H9 (cell line): Measurements from ENCODE around the gene TCN2. TPM values are rescaled to one million over a fixed set of nuclear protein-coding genes. Genes with fewer than 3 reads are reported as not detected.

ENCODE experiments used
- DNase-seq: peaks from one replicate; pipeline ENCODE4 v3.0.0-alpha.2; 2017
- H2AFZ ChIP-seq: one replicate; pipeline ENCODE4 v1.6.1; 2013; ENCODE audit warnings: mild to moderate bottlenecking, low read length, control low read depth, moderate library complexity
- H2AK5ac ChIP-seq: 2 replicates; pipeline ENCODE4 v1.6.1; 2013; ENCODE audit warnings: low read length, control low read depth, mixed read lengths; ENCODE audit not compliant: insufficient read length
- H2BK120ac ChIP-seq: one replicate; pipeline ENCODE4 v1.6.1; 2013; ENCODE audit warnings: low read depth, mild to moderate bottlenecking, low read length, control low read depth, inconsistent platforms; ENCODE audit not compliant: poor library complexity, severe bottlenecking
- H2BK12ac ChIP-seq: 2 replicates; pipeline ENCODE4 v1.6.1; 2013; ENCODE audit warnings: low read length, control low read depth, mixed read lengths, low read depth; ENCODE audit not compliant: insufficient read length
- H2BK15ac ChIP-seq: 2 replicates; pipeline ENCODE4 v1.6.1; 2013; ENCODE audit warnings: low read depth, low read length, control low read depth
- H2BK20ac ChIP-seq: one replicate; pipeline ENCODE4 v1.6.1; 2013; ENCODE audit warnings: low read depth, mild to moderate bottlenecking, low read length, control low read depth, inconsistent platforms; ENCODE audit not compliant: poor library complexity, severe bottlenecking
- H2BK5ac ChIP-seq: 2 replicates; pipeline ENCODE4 v1.6.1; 2013; ENCODE audit warnings: low read length, control low read depth, mixed read lengths; ENCODE audit not compliant: insufficient read length
- H3K14ac ChIP-seq: 2 replicates; pipeline ENCODE4 v1.6.1; 2013; ENCODE audit warnings: low read length, control low read depth; ENCODE audit not compliant: insufficient read depth
- H3K18ac ChIP-seq: 2 replicates; pipeline ENCODE4 v1.6.1; 2013; ENCODE audit warnings: low read depth, mild to moderate bottlenecking, mixed read lengths, low read length, control low read depth; ENCODE audit not compliant: insufficient read length
- H3K23ac ChIP-seq: 2 replicates; pipeline ENCODE4 v1.6.1; 2013; ENCODE audit warnings: low read length, control low read depth, mixed read lengths, low read depth; ENCODE audit not compliant: insufficient read length
- H3K23me2 ChIP-seq: 2 replicates; pipeline ENCODE4 v1.6.1; 2013; ENCODE audit warnings: low read depth, mild to moderate bottlenecking, mixed read lengths, low read length, control low read depth; ENCODE audit not compliant: insufficient read length, poor library complexity, severe bottlenecking
- H3K27ac ChIP-seq: 2 replicates; pipeline ENCODE4 v1.5.1; 2013; ENCODE audit warnings: low read length, control low read depth, mixed read lengths, low read depth; ENCODE audit not compliant: insufficient read length
- H3K27me3 ChIP-seq: 2 replicates; pipeline ENCODE4 v1.6.1; 2013; ENCODE audit warnings: low read length, control low read depth, inconsistent platforms; ENCODE audit not compliant: insufficient read depth
- H3K4ac ChIP-seq: 2 replicates; pipeline ENCODE4 v1.6.1; 2013; ENCODE audit warnings: low read depth, mild to moderate bottlenecking, control low read depth, inconsistent platforms, low read length, moderate library complexity
- H3K4me1 ChIP-seq: 2 replicates; pipeline ENCODE4 v1.6.1; 2013; ENCODE audit warnings: low read length, control low read depth, inconsistent platforms; ENCODE audit not compliant: insufficient read depth
- H3K4me2 ChIP-seq: 2 replicates; pipeline ENCODE4 v1.6.1; 2013; ENCODE audit warnings: low read length, control low read depth, mixed read lengths; ENCODE audit not compliant: insufficient read length, insufficient read depth
- H3K56ac ChIP-seq: 2 replicates; pipeline ENCODE4 v1.6.1; 2013; ENCODE audit warnings: low read depth, mild to moderate bottlenecking, mixed read lengths, low read length, control low read depth; ENCODE audit not compliant: insufficient read length
- H3K79me1 ChIP-seq: 2 replicates; pipeline ENCODE4 v1.6.1; 2013; ENCODE audit warnings: low read depth, mild to moderate bottlenecking, moderate library complexity, low read length, control low read depth, inconsistent platforms; ENCODE audit not compliant: insufficient read depth, poor library complexity, severe bottlenecking
- H3K79me2 ChIP-seq: 2 replicates; pipeline ENCODE4 v1.6.1; 2013; ENCODE audit warnings: low read length, control low read depth, inconsistent platforms; ENCODE audit not compliant: insufficient read depth
- H3K9ac ChIP-seq: 2 replicates; pipeline ENCODE4 v1.6.1; 2013; ENCODE audit warnings: low read length, control low read depth, mixed read lengths; ENCODE audit not compliant: insufficient read length; ENCODE audit errors: extremely low read depth
- H3K9me3 ChIP-seq: one replicate; pipeline ENCODE4 v1.6.1; 2013; ENCODE audit warnings: low read depth, low read length, inconsistent platforms; ENCODE audit not compliant: control insufficient read depth
- H3T11ph ChIP-seq: one replicate; pipeline ENCODE4 v1.6.1; 2013; ENCODE audit warnings: mild to moderate bottlenecking, low read length, control low read depth, inconsistent platforms
- H4K20me1 ChIP-seq: one replicate; pipeline ENCODE4 v1.6.1; 2013; ENCODE audit not compliant: control insufficient read depth, insufficient read length, insufficient read depth
- H4K5ac ChIP-seq: 2 replicates; pipeline ENCODE4 v1.6.1; 2013; ENCODE audit warnings: low read depth, mild to moderate bottlenecking, mixed read lengths, low read length, control low read depth; ENCODE audit not compliant: insufficient read length
- H4K8ac ChIP-seq: replicated peaks from 2 replicates; pipeline ENCODE4 v1.6.1; 2013; ENCODE audit warnings: low read length, control low read depth, mixed read lengths, low read depth; ENCODE audit not compliant: insufficient read length
- H4K91ac ChIP-seq: 2 replicates; pipeline ENCODE4 v1.6.1; 2013; ENCODE audit warnings: low read depth, mild to moderate bottlenecking, moderate library complexity, mixed read lengths, low read length, control low read depth; ENCODE audit not compliant: insufficient read length
- H3K27ac Mint-ChIP-seq, 3 experiments: 2 replicates in 2 of 3; 3 replicates in 1 of 3; pipeline ENCODE4 v1.8.0; 2020 to 2021; ENCODE audit warnings: mixed read lengths in 3 of 3, mild to moderate bottlenecking in 1 of 3, moderate library complexity in 1 of 3
- H3K27me3 Mint-ChIP-seq: 2 replicates; pipeline ENCODE4 v1.8.0; 2021; ENCODE audit warnings: low read depth, mild to moderate bottlenecking, moderate library complexity, mixed read lengths
- H3K36me3 Mint-ChIP-seq, 3 experiments: 2 replicates in 2 of 3; 3 replicates in 1 of 3; pipeline ENCODE4 v1.8.0; 2020 to 2021; ENCODE audit warnings: low read depth in 3 of 3, mixed read lengths in 3 of 3; ENCODE audit not compliant: insufficient read depth in 1 of 3
- H3K4me1 Mint-ChIP-seq, 2 experiments: 2 replicates each; pipeline ENCODE4 v1.8.0; 2020; ENCODE audit warnings: mixed read lengths in 2 of 2
- H3K4me3 Mint-ChIP-seq, 2 experiments: 2 replicates in 1 of 2; 3 replicates in 1 of 2; pipeline ENCODE4 v1.8.0; 2020 to 2021; ENCODE audit warnings: mild to moderate bottlenecking in 2 of 2, mixed read lengths in 2 of 2, moderate library complexity in 1 of 2
- H3K9me3 Mint-ChIP-seq, 2 experiments: 2 replicates in 1 of 2; 3 replicates in 1 of 2; pipeline ENCODE4 v1.8.0; 2020; ENCODE audit warnings: mild to moderate bottlenecking in 2 of 2, mixed read lengths in 2 of 2, moderate library complexity in 1 of 2
- WGBS: extraction: QIAGEN DNeasy Blood & Tissue Kit; methylation state at CpG from one replicate; pipeline ENCODE4 v1.1.7; 2013; ENCODE audit warnings: missing lambda C conversion rate, low lambda C conversion rate, mixed read lengths; ENCODE audit not compliant: insufficient read length; ENCODE audit errors: extremely low coverage; 5-methylcytosine and 5-hydroxymethylcytosine counted together
- total RNA-seq: library from RNA; stranded (reverse); gene quantifications from 2 replicates; pipeline ENCODE4 v1.2.1, GENCODE V29; 2021
- TF ChIP-seq, protein P1 (sequence below): fragments of 200-600 bp; sonication (generic); conservative IDR thresholded peaks from 3 replicates; pipeline ENCODE4 v1.8.0; 2021; ENCODE audit warnings: antibody characterized with exemption, mild to moderate bottlenecking

The TCN2 gene
- total RNA-seq, 1 experiment from 2014 or later = 42.2 TPM

DNA sequence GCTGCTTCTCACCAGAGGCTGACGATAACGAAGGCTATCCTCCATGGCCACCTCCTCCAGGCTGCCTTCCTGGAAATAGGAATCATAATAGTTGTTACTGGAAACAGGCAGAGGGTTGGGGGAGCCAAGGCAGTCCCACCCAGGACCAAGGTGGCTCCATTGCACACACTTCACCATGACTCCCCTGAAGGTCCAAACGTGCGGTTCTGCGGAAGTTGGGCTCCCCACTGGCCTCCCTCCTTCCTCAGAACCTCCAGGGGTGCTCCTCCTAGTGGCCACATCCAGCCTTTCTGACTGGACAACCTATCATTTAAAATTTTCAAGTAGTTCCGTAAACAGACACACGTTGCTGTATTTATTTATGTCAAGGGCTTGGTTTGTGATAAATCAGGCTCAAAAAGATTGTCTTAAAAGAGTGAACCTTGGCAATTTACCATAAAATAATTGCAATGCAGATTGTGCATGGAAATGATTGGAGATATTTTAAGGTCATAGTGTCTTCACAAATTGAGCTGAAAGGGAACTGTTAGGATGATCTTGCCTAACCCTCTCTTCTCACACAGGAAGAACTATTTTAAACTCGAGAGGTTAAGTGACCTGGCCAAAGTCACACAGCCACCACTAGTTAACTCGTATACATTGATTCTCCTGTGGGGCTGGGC, 1.4 kb upstream of the TCN2 start:
- no peaks in the 10 kb centered on the region for H3K9me3 ChIP-seq
- peak overlapping the region; percentile 49 for H3K27ac ChIP-seq
- no peaks in the 10 kb centered on the region for H3K79me2 ChIP-seq
- H4K5ac ChIP-seq = no peak overlapping the region
- H3K79me1 ChIP-seq = peaks cover 4% of the 10 kb centered on the region
- no peak overlapping the region for H3K14ac ChIP-seq
- no peak overlapping the region for H2BK120ac ChIP-seq
- no peak overlapping the region for H3T11ph ChIP-seq
- H3K4me1 ChIP-seq = 0 out of 2 replicates have a peak, but pooled peaks cover 6% of the 10 kb centered on the region
- no peak overlapping the region for H2BK15ac ChIP-seq
- no peak overlapping the region for H3K4ac ChIP-seq
- peaks cover 6% of the 10 kb centered on the region for H3K23me2 ChIP-seq
- Mint-ChIP-seq H3K36me3 (peaks cover 5 to 13% (median 12%) of the 10 kb centered on the region in 3 experiments; a peak in 5 of 7 replicates), H3K4me1 (peaks cover 40 to 49% of the 10 kb centered on the region in 2 experiments), H3K4me3 (peak overlapping the region; percentile 77 to 85), H3K9me3 (peaks cover 0 to 3% of the 10 kb centered on the region in 2 experiments; a peak in 2 of 5 replicates), H3K27me3 (no peaks in the 10 kb centered on the region), H3K27ac (peak overlapping the region; percentile 98 to 100 (median 99); a peak in 6 of 7 replicates)
- H3K23ac ChIP-seq = no peak overlapping the region
- WGBS = no CpG with 5 or more reads among the region's 9 CpGs
- no peak overlapping the region for H3K18ac ChIP-seq
- TF ChIP-seq, protein P1, sequence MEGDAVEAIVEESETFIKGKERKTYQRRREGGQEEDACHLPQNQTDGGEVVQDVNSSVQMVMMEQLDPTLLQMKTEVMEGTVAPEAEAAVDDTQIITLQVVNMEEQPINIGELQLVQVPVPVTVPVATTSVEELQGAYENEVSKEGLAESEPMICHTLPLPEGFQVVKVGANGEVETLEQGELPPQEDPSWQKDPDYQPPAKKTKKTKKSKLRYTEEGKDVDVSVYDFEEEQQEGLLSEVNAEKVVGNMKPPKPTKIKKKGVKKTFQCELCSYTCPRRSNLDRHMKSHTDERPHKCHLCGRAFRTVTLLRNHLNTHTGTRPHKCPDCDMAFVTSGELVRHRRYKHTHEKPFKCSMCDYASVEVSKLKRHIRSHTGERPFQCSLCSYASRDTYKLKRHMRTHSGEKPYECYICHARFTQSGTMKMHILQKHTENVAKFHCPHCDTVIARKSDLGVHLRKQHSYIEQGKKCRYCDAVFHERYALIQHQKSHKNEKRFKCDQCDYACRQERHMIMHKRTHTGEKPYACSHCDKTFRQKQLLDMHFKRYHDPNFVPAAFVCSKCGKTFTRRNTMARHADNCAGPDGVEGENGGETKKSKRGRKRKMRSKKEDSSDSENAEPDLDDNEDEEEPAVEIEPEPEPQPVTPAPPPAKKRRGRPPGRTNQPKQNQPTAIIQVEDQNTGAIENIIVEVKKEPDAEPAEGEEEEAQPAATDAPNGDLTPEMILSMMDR = peak; percentile 90
- H2BK12ac ChIP-seq = no peak overlapping the region
- H2AFZ ChIP-seq = no peak overlapping the region
- peak overlapping the region; percentile 25 for H3K4me2 ChIP-seq
- H3K9ac ChIP-seq = no peak overlapping the region
- no peak overlapping the region for H2BK5ac ChIP-seq
- no peak overlapping the region for H3K56ac ChIP-seq
- no peak overlapping the region for H2BK20ac ChIP-seq
- H4K20me1 ChIP-seq = no peaks in the 10 kb centered on the region
- peak; percentile 60 for DNase-seq
- H2AK5ac ChIP-seq = no peak overlapping the region
- no peak overlapping the region for H4K91ac ChIP-seq
- no peaks in the 10 kb centered on the region for H3K27me3 ChIP-seq
- no peak overlapping the region for H4K8ac ChIP-seq
